A673 (cell line): Measurements from ENCODE around the gene TSPAN31.

ENCODE experiments used
- CTCF ChIP-seq: fragments of 300-800, 200-600 bp; sonication (generic); conservative IDR thresholded peaks from 2 replicates; pipeline ENCODE4 v1.5.1; 2017; ENCODE audit warnings: low read depth, mild to moderate bottlenecking, antibody characterized with exemption, low read length, moderate library complexity, mixed read lengths
- EZH2 ChIP-seq: fragments of 200-600 bp; sonication (generic); IDR thresholded peaks from 2 replicates; pipeline ENCODE4 v1.6.1; 2017; ENCODE audit warnings: borderline replicate concordance, low read depth, mild to moderate bottlenecking, mixed read lengths, antibody characterized with exemption, low read length; ENCODE audit not compliant: poor library complexity, severe bottlenecking

- no peak for TF ChIP-seq CTCF
- no peak for TF ChIP-seq EZH2
Observed at GRCh38 chr12:57771236-57771872, 26.5 kb downstream of the TSPAN31 start.
